Tibial artery (tissue), 4 donors: ENCODE results near the gene MPST.

ENCODE experiments used
- DNase-seq, 2 donors: peaks; one replicate each; pipeline ENCODE4 v3.0.0-alpha.2; 2019
- H3K27ac ChIP-seq, 2 donors: fragments of 200-600 bp; sonication (generic) in 1 of 2; 1 replicate in 1 of 2; 2 replicates in 1 of 2; pipeline ENCODE4 v1.5.1; 2018 to 2019; ENCODE audit warnings: mild to moderate bottlenecking in 1 of 2
- H3K27me3 ChIP-seq, 2 donors: fragments of 200-600 bp; sonication (generic) in 1 of 2; one replicate each; pipeline versions ENCODE4 v1.5.1 to v1.6.0; 2016 to 2019
- H3K36me3 ChIP-seq, 3 donors: fragments of 200-600 bp; sonication (generic) in 2 of 3; one replicate each; pipeline ENCODE4 v1.5.1; 2016 to 2019; ENCODE audit warnings: mild to moderate bottlenecking in 2 of 3
- H3K4me1 ChIP-seq, 4 donors: fragments of 200-600 bp; sonication (generic) in 2 of 4; 1 replicate in 3 of 4; 2 replicates in 1 of 4; pipeline ENCODE4 v1.5.1; 2016 to 2019
- H3K4me3 ChIP-seq, 2 donors: fragments of 200-600 bp; sonication (generic) in 1 of 2; 1 replicate in 1 of 2; 2 replicates in 1 of 2; pipeline ENCODE4 v1.5.1; 2018 to 2019; ENCODE audit warnings: mild to moderate bottlenecking in 2 of 2
- H3K9me3 ChIP-seq, 3 donors: fragments of 200-600 bp; sonication (generic) in 1 of 3; one replicate each; pipeline ENCODE4 v1.5.1; 2016 to 2019
- CTCF ChIP-seq, 2 experiments: fragments of 200-600 bp in 1 of 2; fragments of 450-650 bp in 1 of 2; IDR thresholded peaks; one replicate each; pipeline ENCODE4 v1.5.1; 2017 to 2019; ENCODE audit warnings: antibody characterized with exemption in 2 of 2, mild to moderate bottlenecking in 1 of 2, moderate library complexity in 1 of 2
- intact Hi-C: fragments of 100-400 bp; cut with DNase I; formaldehyde crosslinking; loops from one replicate; pipeline ENCODE4 v1.15.0; 2023; ENCODE audit warnings: low total_unique reads

The MPST gene

GRCh38 chr22:37054600-37055365, 35.2 kb downstream of the MPST start:
- H3K9me3 ChIP-seq, result no peaks in the 10 kb centered on the region
- H3K4me1 ChIP-seq, result peaks cover 0 to 23% (median 13%) of the 10 kb centered on the region in 4 donors
- H3K4me3 ChIP-seq, result no peak overlapping the region
- intact Hi-C loops, result no loop called here
- peaks cover 9 to 63% (median 49%) of the 10 kb centered on the region in 3 donors for H3K36me3 ChIP-seq
- DNase-seq, result no peak
- no peaks in the 10 kb centered on the region for H3K27me3 ChIP-seq
- TF ChIP-seq CTCF (IDR thresholded peaks at IDR 0.05), result no peak
- no peak overlapping the region for H3K27ac ChIP-seq

- no peak for DNase-seq
- Histone ChIP-seq H3K36me3 (peaks cover 15 to 77% (median 64%) of the 10 kb centered on the region in 3 donors), H3K9me3 (no peaks in the 10 kb centered on the region), H3K27me3 (no peaks in the 10 kb centered on the region), H3K27ac (no peak overlapping the region), H3K4me1 (peaks cover 0 to 17% (median 11%) of the 10 kb centered on the region in 4 donors), H3K4me3 (no peak overlapping the region)
- TF ChIP-seq CTCF (IDR thresholded peaks at IDR 0.05), result no peak
- intact Hi-C loops, result no loop called here
Observed at GRCh38 chr22:37056246-37056645, 36.7 kb downstream of the MPST start.

GRCh38 chr22:37057226-37057625, 37.7 kb downstream of the MPST start:
- Histone ChIP-seq H3K4me1 (peaks cover 0 to 10% (median 4%) of the 10 kb centered on the region in 4 donors), H3K9me3 (no peaks in the 10 kb centered on the region), H3K27ac (no peak overlapping the region), H3K36me3 (peaks cover 18 to 82% (median 64%) of the 10 kb centered on the region in 3 donors), H3K27me3 (no peaks in the 10 kb centered on the region), H3K4me3 (no peak overlapping the region)
- no peak for DNase-seq
- TF ChIP-seq CTCF (IDR thresholded peaks at IDR 0.05), result no peak
- intact Hi-C loops, result no loop called here

- Histone ChIP-seq H3K27ac (no peak overlapping the region), H3K4me1 (peaks cover 0 to 2% (median 0%) of the 10 kb centered on the region in 4 donors), H3K9me3 (no peaks in the 10 kb centered on the region), H3K27me3 (no peaks in the 10 kb centered on the region), H3K4me3 (no peak overlapping the region), H3K36me3 (peaks cover 18 to 82% (median 64%) of the 10 kb centered on the region in 3 donors)
- DNase-seq, result no peak
- TF ChIP-seq CTCF (IDR thresholded peaks at IDR 0.05), result no peak
- intact Hi-C loops, result no loop called here
Observed at GRCh38 chr22:37057796-37058510, 38.4 kb downstream of the MPST start.

- Histone ChIP-seq H3K4me1 (no peaks in the 10 kb centered on the region), H3K9me3 (no peaks in the 10 kb centered on the region), H3K27ac (no peak overlapping the region), H3K4me3 (no peak overlapping the region), H3K27me3 (no peaks in the 10 kb centered on the region), H3K36me3 (peaks cover 18 to 76% (median 64%) of the 10 kb centered on the region in 3 donors)
- intact Hi-C loops, result no loop called here
- DNase-seq, result no peak
- TF ChIP-seq CTCF (IDR thresholded peaks at IDR 0.05), result no peak
Observed at GRCh38 chr22:37058917-37059701, 39.6 kb downstream of the MPST start.
